HG02840 (cell line): Measurements from ENCODE around the gene SOX15.
"Not testable (repeated sequence)": the region's sequence is repeated elsewhere in the genome, so short reads cannot be mapped to it uniquely, and the experiment has no call there.

Source experiments
- ATAC-seq: cut with Tn5 transposase; IDR thresholded peaks from one replicate; pipeline ENCODE4 v1.9.1; 2021; ENCODE audit warnings: mild to moderate bottlenecking, moderate library complexity, moderate number of reproducible peaks; ENCODE audit not compliant: unreplicated experiment, low FRiP score

The SOX15 gene

DNA sequence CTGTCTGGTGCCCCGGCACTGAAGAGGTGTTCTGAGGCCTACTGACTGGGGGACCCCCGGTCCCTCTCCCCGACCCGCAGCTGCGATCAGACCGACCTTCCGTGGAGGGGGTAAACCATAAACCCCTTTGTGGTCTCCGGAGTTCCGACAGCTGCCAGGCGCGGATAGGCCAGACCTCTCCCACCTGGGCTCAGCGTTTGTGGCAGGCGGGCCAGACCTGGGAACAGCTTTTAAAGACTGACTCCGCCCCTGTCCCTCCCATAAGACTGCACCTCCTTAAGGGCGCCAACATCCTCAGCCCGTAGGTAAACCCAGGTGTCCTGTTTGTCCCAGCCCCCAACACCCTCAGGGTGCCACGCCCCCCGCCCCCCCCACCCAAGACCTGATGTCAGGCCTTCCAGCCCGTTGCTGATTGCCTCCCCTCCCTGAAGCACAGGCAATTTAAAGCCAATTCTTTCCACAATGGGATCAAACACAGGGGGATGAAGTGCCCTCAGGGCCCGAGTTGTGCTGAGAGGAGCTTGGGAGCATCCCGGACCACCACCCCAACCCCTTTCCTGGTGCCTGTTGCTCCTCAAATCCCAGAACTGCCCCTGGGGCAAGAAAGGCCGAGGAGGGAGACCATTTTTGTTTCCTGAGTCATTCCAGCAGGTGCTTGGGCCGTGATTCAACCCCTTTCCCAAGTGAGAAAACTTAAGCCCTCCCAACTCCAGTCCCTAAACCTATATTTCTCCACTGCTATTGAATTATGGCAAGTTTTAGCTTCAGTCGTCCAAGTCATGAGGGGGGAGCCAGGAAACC lies at the start of gene SOX15:
TSS of gene SOX15 (minus strand) at position 204 of the 801 bp plus-strand sequence. CDS start 418 bp downstream, outside the sequence.
- ATAC-seq = no peak

DNA sequence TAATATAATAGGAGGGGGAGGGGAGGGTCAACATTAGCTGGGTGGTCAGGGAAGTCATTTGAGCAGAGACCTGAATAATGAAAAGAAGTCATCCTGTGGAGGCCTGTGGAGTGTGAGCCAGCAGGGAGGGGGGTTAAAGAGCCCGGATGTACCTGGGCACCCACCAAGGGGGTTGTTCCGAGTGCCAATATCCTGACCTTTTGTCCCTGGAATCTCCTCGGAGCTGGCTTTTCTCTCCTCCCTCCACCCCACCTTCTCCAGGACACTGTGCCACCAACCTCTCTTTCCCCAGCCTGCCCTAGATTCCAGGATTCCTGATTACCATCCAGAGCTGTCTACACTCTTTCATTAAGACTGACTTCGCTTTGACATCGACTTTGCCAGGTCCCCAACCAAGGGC lies 46.3 kb upstream of the SOX15 start:
- no peak for ATAC-seq

- no peak for ATAC-seq
Measured at GRCh38 chr17:7634384-7634783, 44.5 kb upstream of the SOX15 start.

GRCh38 chr17:7633093-7633492 lies 43.2 kb upstream of the SOX15 start:
- no peak for ATAC-seq

GRCh38 chr17:7632492-7632894 lies 42.6 kb upstream of the SOX15 start:
- no peak for ATAC-seq

- no peak for ATAC-seq
Measured at GRCh38 chr17:7631398-7632380, 41.8 kb upstream of the SOX15 start.

- ATAC-seq = no peak
Measured at GRCh38 chr17:7629939-7630571, 40.2 kb upstream of the SOX15 start, which contains the start of gene SHBG. SHBG (plus strand) TSS chr17:7630135; CDS start chr17:7630173, 38 bp downstream.

- peak; percentile 79 for ATAC-seq
Measured at GRCh38 chr17:7627250-7628121, 37.6 kb upstream of the SOX15 start, which contains the start of gene SAT2. SAT2 (minus strand) TSS chr17:7627821; CDS start chr17:7627635, 186 bp downstream.

DNA sequence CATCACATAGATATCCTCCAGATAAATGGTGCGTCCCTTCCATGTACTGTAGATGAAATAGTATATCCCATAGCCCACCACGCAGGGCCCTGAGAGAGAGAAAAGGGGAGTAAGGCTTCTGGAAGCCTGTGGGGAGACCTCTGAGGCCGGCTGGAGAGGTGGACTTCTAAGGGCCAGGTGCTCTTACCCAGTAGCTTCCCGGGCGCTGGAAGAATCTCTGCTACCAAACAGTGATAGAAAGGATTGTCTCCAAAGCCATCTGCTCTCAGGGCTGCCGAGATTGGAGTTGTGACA lies 37.0 kb upstream of the SOX15 start:
- ATAC-seq = no peak

GRCh38 chr17:7626307-7626706 lies 36.4 kb upstream of the SOX15 start:
- no peak for ATAC-seq

- not testable (repeated sequence) for ATAC-seq
Measured at GRCh38 chr17:7625749-7626148, 35.9 kb upstream of the SOX15 start.

DNA sequence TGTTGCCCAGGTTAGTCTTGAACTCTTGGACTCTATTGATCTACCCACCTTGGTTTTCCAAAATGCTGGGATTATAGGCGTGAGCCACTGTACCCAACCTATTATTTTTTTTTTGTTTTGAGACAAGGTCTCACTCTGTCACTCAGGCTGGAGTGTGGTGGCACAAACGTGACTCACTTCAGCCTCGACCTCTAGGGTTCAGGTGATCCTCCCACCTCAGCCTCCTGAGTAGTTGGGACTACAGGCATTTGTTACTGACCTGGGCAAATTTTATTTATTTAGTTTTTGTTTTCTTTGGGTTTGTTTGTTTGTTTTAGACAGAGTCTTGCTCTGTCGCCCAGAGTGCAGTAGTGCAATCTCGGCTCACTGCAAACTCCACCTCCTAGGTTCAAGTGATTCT lies 33.8 kb upstream of the SOX15 start:
- ATAC-seq = no peak

GRCh38 chr17:7620835-7621234 lies 30.9 kb upstream of the SOX15 start:
- no peak for ATAC-seq

DNA sequence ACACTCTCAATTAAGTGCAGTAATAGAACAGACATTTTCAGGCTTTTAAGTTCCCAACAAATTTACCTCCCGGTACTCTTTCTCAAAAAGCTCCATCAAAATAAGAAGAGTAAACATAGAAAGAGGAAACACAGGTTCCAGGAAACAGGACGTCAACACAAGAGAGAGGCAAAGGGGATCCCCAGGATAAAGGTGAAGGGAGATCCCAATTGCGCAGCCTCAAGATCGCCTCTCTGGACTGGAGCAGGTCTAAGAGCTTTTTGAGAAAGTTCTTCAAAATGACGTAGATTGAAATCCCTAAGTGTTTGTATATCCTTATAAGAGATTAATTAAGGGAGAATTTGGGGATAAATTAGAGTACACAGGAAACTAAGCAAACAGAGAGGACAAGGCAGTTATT lies 28.7 kb upstream of the SOX15 start:
- ATAC-seq = no peak

GRCh38 chr17:7615265-7615747 lies 25.4 kb upstream of the SOX15 start:
- no peak for ATAC-seq

DNA sequence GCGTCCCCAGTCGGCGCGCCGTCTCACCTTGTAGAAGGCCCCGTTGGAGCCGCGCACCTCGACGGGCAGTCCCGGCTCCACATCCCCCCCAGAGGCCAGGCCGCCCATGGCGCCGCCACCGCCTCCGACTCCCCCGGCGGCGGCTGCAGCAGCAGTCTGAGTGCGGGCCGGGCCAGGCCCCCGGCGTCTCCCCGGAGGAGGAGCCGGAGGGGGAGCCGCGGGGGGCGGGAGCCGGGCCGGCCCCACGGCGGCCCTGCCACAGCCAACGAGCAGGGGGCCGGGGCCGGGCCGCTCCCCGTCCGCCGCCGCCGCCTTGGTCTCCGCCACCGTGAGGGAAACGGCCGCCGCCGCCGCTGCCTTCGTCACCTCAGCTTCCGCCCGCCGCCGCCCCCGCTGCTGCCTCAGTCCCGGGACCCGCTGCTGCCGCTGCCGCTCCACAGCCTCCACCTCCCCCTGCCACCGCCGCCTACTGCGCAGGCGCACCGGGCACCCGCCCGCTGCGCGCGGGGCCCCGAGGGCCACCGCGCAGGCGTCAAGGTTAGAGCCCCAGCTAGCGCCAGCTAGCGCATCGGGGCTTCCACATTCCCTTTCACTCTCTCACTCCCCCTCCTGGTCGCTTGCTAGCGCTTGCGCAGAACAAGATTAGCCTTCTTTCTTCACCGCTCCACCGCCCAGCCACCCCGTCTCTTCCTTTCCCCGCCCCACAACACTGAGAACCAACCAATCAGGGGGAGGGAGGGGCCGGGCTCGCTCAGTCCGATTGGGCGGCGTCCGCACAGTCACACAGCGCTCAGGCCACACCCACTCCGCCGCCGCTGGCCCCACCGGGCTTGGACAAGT lies 24.8 kb upstream of the SOX15 start, which contains the start of gene FXR2:
TSS of gene FXR2 (minus strand) at position 473 of the 840 bp plus-strand sequence. CDS start at position 108, 365 bp downstream.
- ATAC-seq = peak; percentile 88

DNA sequence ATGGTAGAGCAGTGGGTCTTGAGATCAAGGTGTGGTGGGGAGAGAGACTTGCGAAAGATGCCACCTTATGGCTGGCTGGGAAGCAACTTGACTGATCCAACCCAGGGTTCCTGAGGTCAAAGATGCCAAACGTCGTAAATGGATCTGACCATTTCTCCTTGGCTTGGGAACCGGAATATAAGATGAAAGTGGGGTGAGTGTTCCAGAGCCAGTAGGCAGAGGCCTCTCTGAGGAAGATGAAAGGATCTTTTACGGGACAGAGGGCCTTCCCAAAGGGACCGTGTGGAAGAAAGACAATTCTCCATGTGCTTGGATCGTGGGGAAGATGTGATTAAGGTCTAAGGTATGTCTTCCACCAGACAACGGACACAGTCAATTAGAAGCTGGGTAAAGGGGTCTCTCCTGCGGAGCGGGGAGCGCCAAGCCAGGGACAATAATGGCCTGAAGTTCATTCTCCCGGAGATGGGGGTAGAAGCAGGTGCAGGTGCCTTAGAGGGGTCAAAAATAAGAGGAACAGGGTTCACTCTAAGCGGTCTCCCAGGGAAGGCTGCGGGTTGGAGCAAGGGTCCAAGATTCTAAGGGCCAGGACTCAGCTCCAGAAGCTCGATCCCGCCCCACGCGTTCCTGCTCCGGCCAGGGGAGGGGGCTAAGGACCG lies 24.0 kb upstream of the SOX15 start:
- ATAC-seq = no peak

GRCh38 chr17:7612294-7612640 lies 22.4 kb upstream of the SOX15 start:
- no peak for ATAC-seq
